ENCODE measurements around the gene KLHDC9.

KLHDC9 gene

GRCh38 chr1:161080441-161081405 is 17.4 kb upstream of the KLHDC9 start:
- no peaks in the 10 kb centered on the region for H3K4me1 Mint-ChIP-seq
- no peak overlapping the region for H3K4me3 Mint-ChIP-seq
- ATAC-seq (replicated peaks; ENCODE audit: extremely low read depth, poor library complexity, severe bottlenecking) (no peak), DNase-seq (ENCODE audit: low spot score in 2 of 2) (no peak)
- no peaks in the 10 kb centered on the region for H3K9me3 Mint-ChIP-seq
- no peaks in the 10 kb centered on the region for H3K27me3 Mint-ChIP-seq
- no peaks in the 10 kb centered on the region for H3K36me3 Mint-ChIP-seq (ENCODE audit: insufficient read depth)
- no peak overlapping the region for H3K27ac Mint-ChIP-seq (ENCODE audit: low read depth)

- H3K4me1 Mint-ChIP-seq = no peaks in the 10 kb centered on the region
- H3K4me3 Mint-ChIP-seq = no peak overlapping the region
- H3K36me3 Mint-ChIP-seq (ENCODE audit: insufficient read depth) = no peaks in the 10 kb centered on the region
- no peaks in the 10 kb centered on the region for H3K27me3 Mint-ChIP-seq
- ATAC-seq (replicated peaks; ENCODE audit: extremely low read depth, poor library complexity, severe bottlenecking) (no peak), DNase-seq (ENCODE audit: low spot score in 2 of 2) (no peak)
- no peak overlapping the region for H3K27ac Mint-ChIP-seq (ENCODE audit: low read depth)
- H3K9me3 Mint-ChIP-seq = no peaks in the 10 kb centered on the region
Observed at GRCh38 chr1:161081519-161081918, 16.6 kb upstream of the KLHDC9 start.

GRCh38 chr1:161082483-161082882 is 15.7 kb upstream of the KLHDC9 start:
- Mint-ChIP-seq H3K9me3 (no peaks in the 10 kb centered on the region), H3K36me3 (ENCODE audit: insufficient read depth) (no peaks in the 10 kb centered on the region), H3K27me3 (no peaks in the 10 kb centered on the region), H3K4me3 (no peak overlapping the region), H3K27ac (ENCODE audit: low read depth) (no peak overlapping the region), H3K4me1 (no peaks in the 10 kb centered on the region)
- ATAC-seq (replicated peaks; ENCODE audit: extremely low read depth, poor library complexity, severe bottlenecking) (no peak), DNase-seq (ENCODE audit: low spot score in 2 of 2) (no peak)

GRCh38 chr1:161082996-161083747 is 15.0 kb upstream of the KLHDC9 start:
- no peak overlapping the region for H3K4me3 Mint-ChIP-seq
- no peaks in the 10 kb centered on the region for H3K4me1 Mint-ChIP-seq
- no peaks in the 10 kb centered on the region for H3K27me3 Mint-ChIP-seq
- H3K36me3 Mint-ChIP-seq (ENCODE audit: insufficient read depth) = no peaks in the 10 kb centered on the region
- no peak overlapping the region for H3K27ac Mint-ChIP-seq (ENCODE audit: low read depth)
- no peaks in the 10 kb centered on the region for H3K9me3 Mint-ChIP-seq
- ATAC-seq (replicated peaks; ENCODE audit: extremely low read depth, poor library complexity, severe bottlenecking) (no peak), DNase-seq (ENCODE audit: low spot score in 2 of 2) (no peak)

- Mint-ChIP-seq H3K36me3 (ENCODE audit: insufficient read depth) (no peaks in the 10 kb centered on the region), H3K4me3 (no peak overlapping the region), H3K4me1 (no peaks in the 10 kb centered on the region), H3K27me3 (no peaks in the 10 kb centered on the region), H3K9me3 (no peaks in the 10 kb centered on the region), H3K27ac (ENCODE audit: low read depth) (no peak overlapping the region)
- ATAC-seq (replicated peaks; ENCODE audit: extremely low read depth, poor library complexity, severe bottlenecking) = no peak
- no peak for DNase-seq (ENCODE audit: low spot score in 2 of 2)
Observed at GRCh38 chr1:161083748-161084596, 14.2 kb upstream of the KLHDC9 start.

- DNase-seq (ENCODE audit: low spot score in 2 of 2) = no peak
- Mint-ChIP-seq H3K4me1 (no peaks in the 10 kb centered on the region), H3K36me3 (ENCODE audit: insufficient read depth) (no peaks in the 10 kb centered on the region), H3K9me3 (no peaks in the 10 kb centered on the region), H3K27ac (ENCODE audit: low read depth) (no peak overlapping the region), H3K4me3 (no peak overlapping the region), H3K27me3 (no peaks in the 10 kb centered on the region)
- no peak for ATAC-seq (replicated peaks; ENCODE audit: extremely low read depth, poor library complexity, severe bottlenecking)
Observed at GRCh38 chr1:161084597-161084988, 13.6 kb upstream of the KLHDC9 start.

- H3K27ac Mint-ChIP-seq (ENCODE audit: low read depth) = no peak overlapping the region
- H3K4me1 Mint-ChIP-seq = no peaks in the 10 kb centered on the region
Observed at GRCh38 chr1:161085165-161085564, 13.0 kb upstream of the KLHDC9 start.

GRCh38 chr1:161086457-161086856 is 11.7 kb upstream of the KLHDC9 start:
- ATAC-seq (replicated peaks; ENCODE audit: extremely low read depth, poor library complexity, severe bottlenecking) = no peak
- Mint-ChIP-seq H3K27me3 (no peaks in the 10 kb centered on the region), H3K4me1 (no peaks in the 10 kb centered on the region), H3K9me3 (no peaks in the 10 kb centered on the region), H3K36me3 (ENCODE audit: insufficient read depth) (no peaks in the 10 kb centered on the region), H3K4me3 (no peak overlapping the region), H3K27ac (ENCODE audit: low read depth) (no peak overlapping the region)
- no peak for DNase-seq (ENCODE audit: low spot score in 2 of 2)

More at GRCh38 chr1:161085165-161085564, 13.0 kb upstream of the KLHDC9 start:
- Mint-ChIP-seq H3K36me3 (ENCODE audit: insufficient read depth) (no peaks in the 10 kb centered on the region), H3K27me3 (no peaks in the 10 kb centered on the region), H3K9me3 (no peaks in the 10 kb centered on the region), H3K4me3 (no peak overlapping the region)
- ATAC-seq (replicated peaks; ENCODE audit: extremely low read depth, poor library complexity, severe bottlenecking) (no peak), DNase-seq (ENCODE audit: low spot score in 2 of 2) (no peak)

GRCh38 chr1:161088587-161089110 is 9.5 kb upstream of the KLHDC9 start:
- DNase-seq (ENCODE audit: low spot score in 2 of 2) (no peak), ATAC-seq (replicated peaks; ENCODE audit: extremely low read depth, poor library complexity, severe bottlenecking) (no peak)
- Mint-ChIP-seq H3K4me1 (no peaks in the 10 kb centered on the region), H3K36me3 (ENCODE audit: insufficient read depth) (no peaks in the 10 kb centered on the region), H3K27me3 (no peaks in the 10 kb centered on the region), H3K4me3 (no peak overlapping the region), H3K27ac (ENCODE audit: low read depth) (no peak overlapping the region), H3K9me3 (no peaks in the 10 kb centered on the region)

- Mint-ChIP-seq H3K9me3 (no peaks in the 10 kb centered on the region), H3K27me3 (no peaks in the 10 kb centered on the region), H3K36me3 (ENCODE audit: insufficient read depth) (no peaks in the 10 kb centered on the region), H3K4me1 (no peaks in the 10 kb centered on the region), H3K4me3 (no peak within 1 kb of the TSS), H3K27ac (ENCODE audit: low read depth) (no peak within 1 kb of the TSS)
- DNase-seq (ENCODE audit: low spot score in 2 of 2) (no peak), ATAC-seq (replicated peaks; ENCODE audit: extremely low read depth, poor library complexity, severe bottlenecking) (no peak)
Observed at GRCh38 chr1:161089251-161089924, 8.8 kb upstream of the KLHDC9 start, which contains the start of gene NECTIN4. TSS of gene NECTIN4 (minus strand) at chr1:161089558. CDS start at chr1:161089296, 262 bp downstream.

- Mint-ChIP-seq H3K4me3 (no peak overlapping the region), H3K9me3 (no peaks in the 10 kb centered on the region), H3K4me1 (no peaks in the 10 kb centered on the region), H3K36me3 (ENCODE audit: insufficient read depth) (no peaks in the 10 kb centered on the region), H3K27me3 (no peaks in the 10 kb centered on the region), H3K27ac (ENCODE audit: low read depth) (no peak overlapping the region)
- DNase-seq (ENCODE audit: low spot score in 2 of 2) = no peak
- ATAC-seq (replicated peaks; ENCODE audit: extremely low read depth, poor library complexity, severe bottlenecking) = no peak
Observed at GRCh38 chr1:161089938-161090337, 8.2 kb upstream of the KLHDC9 start.

- Mint-ChIP-seq H3K9me3 (no peaks in the 10 kb centered on the region), H3K4me3 (no peak overlapping the region), H3K36me3 (ENCODE audit: insufficient read depth) (no peaks in the 10 kb centered on the region), H3K27ac (ENCODE audit: low read depth) (no peak overlapping the region), H3K27me3 (no peaks in the 10 kb centered on the region), H3K4me1 (no peaks in the 10 kb centered on the region)
- DNase-seq (ENCODE audit: low spot score in 2 of 2) = no peak
- no peak for ATAC-seq (replicated peaks; ENCODE audit: extremely low read depth, poor library complexity, severe bottlenecking)
Observed at GRCh38 chr1:161090617-161091016, 7.5 kb upstream of the KLHDC9 start.

Measured in central memory CD8-positive, alpha-beta T cell (primary cell).